Thymus (tissue), 11 donors: ENCODE measurements around the gene LEMD2. TPM values are rescaled to one million over a fixed set of nuclear protein-coding genes. Genes with fewer than 3 reads are reported as not detected.

Source experiments
- DNase-seq, 9 donors: peaks; one replicate each; pipeline ENCODE4 v3.0.0-alpha.2; 2013; ENCODE audit warnings: low spot score in 9 of 9, low read depth in 6 of 9, missing footprints in 1 of 9
- H3K27ac ChIP-seq, 2 donors: one replicate each; pipeline ENCODE4 v1.5.1; 2013; ENCODE audit warnings: control low read depth in 1 of 2, low read depth in 1 of 2, low read length in 1 of 2, mild to moderate bottlenecking in 1 of 2, moderate library complexity in 1 of 2
- H3K27me3 ChIP-seq, 2 donors: one replicate each; pipeline ENCODE4 v1.5.1; 2013; ENCODE audit warnings: low read length in 1 of 2; ENCODE audit not compliant: control insufficient read depth in 2 of 2, insufficient read depth in 1 of 2
- H3K36me3 ChIP-seq, 2 donors: one replicate each; pipeline ENCODE4 v1.5.1; 2013; ENCODE audit warnings: low read length in 1 of 2, mild to moderate bottlenecking in 1 of 2, moderate library complexity in 1 of 2; ENCODE audit not compliant: control insufficient read depth in 2 of 2, insufficient read depth in 2 of 2
- H3K4me1 ChIP-seq, 2 donors: one replicate each; pipeline ENCODE4 v1.5.1; 2013; ENCODE audit warnings: low read length in 2 of 2; ENCODE audit not compliant: control insufficient read depth in 2 of 2, insufficient read depth in 2 of 2
- H3K4me3 ChIP-seq, 2 donors: one replicate each; pipeline ENCODE4 v1.5.1; 2013; ENCODE audit warnings: low read length in 2 of 2, control low read depth in 1 of 2, mild to moderate bottlenecking in 1 of 2
- H3K9me3 ChIP-seq, 2 donors: one replicate each; pipeline ENCODE4 v1.5.1; 2013; ENCODE audit warnings: low read length in 1 of 2, mild to moderate bottlenecking in 1 of 2; ENCODE audit not compliant: control insufficient read depth in 2 of 2, insufficient read depth in 1 of 2
- WGBS: extraction: QIAGEN DNeasy Blood & Tissue Kit; methylation state at CpG from one replicate; pipeline ENCODE4 v1.1.7; 2013; 5-methylcytosine and 5-hydroxymethylcytosine counted together
- polyA plus RNA-seq: library from polyadenylated mRNA; stranded (reverse); fragments of 200-250 nt; gene quantifications from one replicate; pipeline ENCODE4 v1.2.3, GENCODE V29; 2013
- total RNA-seq: library from RNA; stranded (reverse); fragments of 120-200 nt; gene quantifications from one replicate; pipeline ENCODE4 v1.2.4, GENCODE V29; 2013
- donor health status: healthy.

LEMD2 gene
- total and polyA plus RNA-seq, 2 donors, result 39.6 to 67.5 TPM

- 89% methylated on average over 5 of the region's 5 CpGs for WGBS
- Histone ChIP-seq H3K27ac (no peak overlapping the region), H3K9me3 (no peaks in the 10 kb centered on the region), H3K27me3 (peaks cover 0 to 23% of the 10 kb centered on the region in 2 donors), H3K36me3 (no peaks in the 10 kb centered on the region), H3K4me3 (no peak overlapping the region), H3K4me1 (peaks cover 0 to 3% of the 10 kb centered on the region in 2 donors)
- DNase-seq, result no peak
Measured at GRCh38 chr6:33721508-33721907, 67.4 kb downstream of the LEMD2 start.

Other genes with a start within 250 kb of the LEMD2 start
- gene BAK1, start 208.9 kb downstream of the LEMD2 start, total RNA-seq, result 12.8 TPM
- gene BAK1, start 208.9 kb downstream of the LEMD2 start, polyA plus RNA-seq, result 25.6 TPM
- 4.7 TPM for gene ITPR3, start 167.8 kb downstream of the LEMD2 start, total RNA-seq
- gene ITPR3, start 167.8 kb downstream of the LEMD2 start, polyA plus RNA-seq, result 19.5 TPM
- gene UQCC2, start 77.4 kb downstream of the LEMD2 start, total RNA-seq, result 88.4 TPM
- 67.3 TPM for gene UQCC2, start 77.4 kb downstream of the LEMD2 start, polyA plus RNA-seq
- 0.28 TPM for gene IP6K3, start 42.2 kb downstream of the LEMD2 start, total RNA-seq
- 6.6 TPM for gene IP6K3, start 42.2 kb downstream of the LEMD2 start, polyA plus RNA-seq
- 0.61 TPM for gene MLN, start 14.9 kb upstream of the LEMD2 start, total RNA-seq
- gene MLN, start 14.9 kb upstream of the LEMD2 start, polyA plus RNA-seq, result 8.7 TPM